Aorta (tissue), 5 donors: ENCODE data around the gene TIAM1. TPM values are rescaled to one million over a fixed set of nuclear protein-coding genes. Genes with fewer than 3 reads are reported as not detected.
"Not testable (repeated sequence)": the region's sequence is repeated elsewhere in the genome, so short reads cannot be mapped to it uniquely, and the experiment has no call there.

ENCODE experiments used
- ATAC-seq: fragments of 200-7000 bp; cut with Tn5 transposase; one replicate; pipeline ENCODE4 v1.9.1; 2022; ENCODE audit warnings: moderate library complexity; ENCODE audit not compliant: low FRiP score
- DNase-seq, 2 donors: peaks; one replicate each; pipeline ENCODE4 v3.0.0-alpha.2; 2020
- H3K27ac ChIP-seq, 2 donors: one replicate each; pipeline ENCODE4 v1.5.1; 2013; ENCODE audit warnings: low read length in 2 of 2, mild to moderate bottlenecking in 2 of 2, moderate library complexity in 2 of 2, control low read depth in 1 of 2, inconsistent platforms in 1 of 2, low read depth in 1 of 2
- H3K27me3 ChIP-seq, 2 donors: one replicate each; pipeline ENCODE4 v1.6.1; 2013; ENCODE audit warnings: control low read depth in 1 of 2, low read length in 1 of 2, mild to moderate bottlenecking in 1 of 2, moderate library complexity in 1 of 2; ENCODE audit not compliant: insufficient read depth in 2 of 2, control insufficient read depth in 1 of 2
- H3K36me3 ChIP-seq, 2 donors: one replicate each; pipeline ENCODE4 v1.6.1; 2013; ENCODE audit warnings: control low read depth in 1 of 2, low read length in 1 of 2, mild to moderate bottlenecking in 1 of 2; ENCODE audit not compliant: insufficient read depth in 2 of 2, control insufficient read depth in 1 of 2
- H3K4me1 ChIP-seq, 2 donors: one replicate each; pipeline ENCODE4 v1.6.1; 2013; ENCODE audit warnings: low read length in 2 of 2, control low read depth in 1 of 2, mild to moderate bottlenecking in 1 of 2, moderate library complexity in 1 of 2; ENCODE audit not compliant: insufficient read depth in 2 of 2, control insufficient read depth in 1 of 2
- H3K4me3 ChIP-seq, 2 donors: one replicate each; pipeline ENCODE4 v1.5.1; 2013; ENCODE audit warnings: low read length in 2 of 2, control low read depth in 1 of 2, mild to moderate bottlenecking in 1 of 2
- H3K9me3 ChIP-seq: one replicate; pipeline ENCODE4 v1.6.1; 2013; ENCODE audit warnings: mild to moderate bottlenecking, low read length; ENCODE audit not compliant: control insufficient read depth
- WGBS, 2 donors: extraction: QIAGEN DNeasy Blood & Tissue Kit; methylation state at CpG; one replicate each; pipeline ENCODE4 v1.1.7; 2013; 5-methylcytosine and 5-hydroxymethylcytosine counted together
- intact Hi-C, 2 donors: fragments of 100-400 bp; cut with DNase I; formaldehyde crosslinking; loops; one replicate each; pipeline versions ENCODE4 v1.14.2 to v1.15.0; 2022
- polyA plus RNA-seq, 2 donors: library from polyadenylated mRNA; stranded (reverse); fragments of 200-250 nt; gene quantifications; one replicate each; pipeline ENCODE4 v1.2.3, GENCODE V29; 2013
- total RNA-seq, 2 donors: library from RNA; stranded (reverse); fragmentation: NEBNext Ultra II Directional; extraction: Animal tissue kit (Norgen Biotek cat#: 25700); gene quantifications; one replicate each; pipeline ENCODE4 v1.2.1, GENCODE V29; 2021
- donor health status: healthy with polysubstance abuse.
- donor health status: Bipolar disorder and iron deficiency.
- donor health status: DM: no; HTN: no; CAD: no.
- donor health status: DM: no; HTN: no; CAD: no.
- donor health status: DM: yes; HTN: yes; CAD: no.

TIAM1 gene
- total and polyA plus RNA-seq, 4 donors, result 0.50 to 15.8 (median 12.9) TPM; not detected in 1

GRCh38 chr21:31232344-31232743 is 111.7 kb downstream of the TIAM1 start:
- ATAC-seq (no peak), DNase-seq (no peak)
- Histone ChIP-seq H3K27ac (no peak overlapping the region), H3K9me3 (peaks cover 1% of the 10 kb centered on the region), H3K4me1 (no peaks in the 10 kb centered on the region), H3K36me3 (no peaks in the 10 kb centered on the region), H3K27me3 (no peaks in the 10 kb centered on the region), H3K4me3 (no peak overlapping the region)
- 72 to 80% methylated on average over 3 of the region's 3 CpGs for WGBS, 2 donors
- intact Hi-C loops, result no loop called here

- DNase-seq (no peak), ATAC-seq (no peak)
- WGBS, 2 donors, result 91 to 93% methylated on average over 6 of the region's 6 CpGs
- H3K27ac ChIP-seq, result no peak overlapping the region
- no peak overlapping the region for H3K4me3 ChIP-seq
- intact Hi-C loops, result no loop called here
- no peaks in the 10 kb centered on the region for H3K4me1 ChIP-seq
- H3K36me3 ChIP-seq, result no peaks in the 10 kb centered on the region
- no peaks in the 10 kb centered on the region for H3K27me3 ChIP-seq
- H3K9me3 ChIP-seq, result peaks cover 1% of the 10 kb centered on the region
Measured at GRCh38 chr21:31230937-31231336, 113.1 kb downstream of the TIAM1 start.

- H3K4me3 ChIP-seq, intact Hi-C loops, DNase-seq, ATAC-seq, H3K27me3 ChIP-seq, H3K36me3 ChIP-seq, H3K9me3 ChIP-seq, H3K27ac ChIP-seq, H3K4me1 ChIP-seq: not testable (repeated sequence)
- WGBS, 2 donors, result 82 to 85% methylated on average over 6 of the region's 6 CpGs
Measured at GRCh38 chr21:31228723-31229122, 115.3 kb downstream of the TIAM1 start.

GRCh38 chr21:31225713-31226112 is 118.3 kb downstream of the TIAM1 start:
- WGBS, 2 donors, result 87 to 88% methylated on average over 11 of the region's 11 CpGs
- Histone ChIP-seq H3K36me3 (no peaks in the 10 kb centered on the region), H3K4me3 (no peak overlapping the region), H3K9me3 (no peaks in the 10 kb centered on the region), H3K27ac (no peak overlapping the region), H3K4me1 (no peaks in the 10 kb centered on the region), H3K27me3 (no peaks in the 10 kb centered on the region)
- DNase-seq (no peak), ATAC-seq (no peak)
- intact Hi-C loops, result no loop called here

GRCh38 chr21:31222142-31222541 is 121.9 kb downstream of the TIAM1 start:
- no peaks in the 10 kb centered on the region for H3K4me1 ChIP-seq
- no peaks in the 10 kb centered on the region for H3K27me3 ChIP-seq
- no peak overlapping the region for H3K4me3 ChIP-seq
- DNase-seq, result no peak
- no peaks in the 10 kb centered on the region for H3K9me3 ChIP-seq
- intact Hi-C loops, result no loop called here
- WGBS, 2 donors, result 62 to 63% methylated on average over 6 of the region's 6 CpGs
- no peak for ATAC-seq
- no peak overlapping the region for H3K27ac ChIP-seq
- H3K36me3 ChIP-seq, result no peaks in the 10 kb centered on the region

GRCh38 chr21:31221043-31221442 is 123.0 kb downstream of the TIAM1 start:
- Histone ChIP-seq H3K27ac (no peak overlapping the region), H3K36me3 (no peaks in the 10 kb centered on the region), H3K4me3 (no peak overlapping the region), H3K27me3 (no peaks in the 10 kb centered on the region), H3K4me1 (no peaks in the 10 kb centered on the region), H3K9me3 (no peaks in the 10 kb centered on the region)
- intact Hi-C loops, result no loop called here
- DNase-seq, result no peak
- ATAC-seq, result no peak
- 26 to 33% methylated on average over 5 of the region's 5 CpGs for WGBS, 2 donors

- no peak for ATAC-seq
- WGBS, 2 donors, result 22 to 43% methylated on average over 1 of the region's 1 CpG
- Histone ChIP-seq H3K4me3 (no peak overlapping the region), H3K36me3 (no peaks in the 10 kb centered on the region), H3K27me3 (no peaks in the 10 kb centered on the region), H3K4me1 (no peaks in the 10 kb centered on the region), H3K9me3 (no peaks in the 10 kb centered on the region), H3K27ac (no peak overlapping the region)
- intact Hi-C loops, result no loop called here
- DNase-seq, result no peak
Measured at GRCh38 chr21:31220575-31220974, 123.5 kb downstream of the TIAM1 start.

GRCh38 chr21:31218830-31219608 is 125.0 kb downstream of the TIAM1 start:
- no peaks in the 10 kb centered on the region for H3K4me1 ChIP-seq
- no peak overlapping the region for H3K27ac ChIP-seq
- no peaks in the 10 kb centered on the region for H3K36me3 ChIP-seq
- ATAC-seq (no peak), DNase-seq (no peak)
- no peak overlapping the region for H3K4me3 ChIP-seq
- intact Hi-C loops, result no loop called here
- no peaks in the 10 kb centered on the region for H3K27me3 ChIP-seq
- WGBS, 2 donors, result 10 to 28% methylated on average over 12 of the region's 12 CpGs
- no peaks in the 10 kb centered on the region for H3K9me3 ChIP-seq

GRCh38 chr21:31216206-31216605 is 127.9 kb downstream of the TIAM1 start:
- intact Hi-C loops, result no loop called here
- no peak overlapping the region for H3K27ac ChIP-seq
- no peaks in the 10 kb centered on the region for H3K27me3 ChIP-seq
- DNase-seq, result no peak
- H3K4me3 ChIP-seq, result no peak overlapping the region
- no peak for ATAC-seq
- WGBS, 2 donors, result 41 to 69% methylated on average over 10 of the region's 10 CpGs
- no peaks in the 10 kb centered on the region for H3K9me3 ChIP-seq
- H3K4me1 ChIP-seq, result no peaks in the 10 kb centered on the region
- no peaks in the 10 kb centered on the region for H3K36me3 ChIP-seq
